Ammon's horn (tissue), 1 donor: ENCODE results near the gene ADGRD1.
A peak's percentile ranks its signal among the peaks of the same experiment; 100 is the strongest.
"Not testable (repeated sequence)": the region's sequence is repeated elsewhere in the genome, so short reads cannot be mapped to it uniquely, and the experiment has no call there.

ENCODE experiments used
- DNase-seq: peaks from one replicate; pipeline ENCODE4 v3.0.0-alpha.2; 2016; ENCODE audit warnings: low spot score

ADGRD1 gene

GRCh38 chr12:131104463-131105350, 151.0 kb downstream of the ADGRD1 start:
- DNase-seq = peak; percentile 90

- DNase-seq = no peak
Measured at GRCh38 chr12:131105351-131105735, 151.6 kb downstream of the ADGRD1 start.

GRCh38 chr12:131105736-131106348, 152.1 kb downstream of the ADGRD1 start:
- DNase-seq = peak; percentile 64

- DNase-seq = no peak
Measured at GRCh38 chr12:131106349-131106941, 152.7 kb downstream of the ADGRD1 start.

GRCh38 chr12:131108177-131108955, 154.7 kb downstream of the ADGRD1 start:
- no peak for DNase-seq

- no peak for DNase-seq
Measured at GRCh38 chr12:131111446-131111845, 157.7 kb downstream of the ADGRD1 start.

- DNase-seq = no peak
Measured at GRCh38 chr12:131112021-131112420, 158.3 kb downstream of the ADGRD1 start.

GRCh38 chr12:131112700-131113290, 159.1 kb downstream of the ADGRD1 start:
- no peak for DNase-seq

GRCh38 chr12:131113568-131114270, 160.0 kb downstream of the ADGRD1 start:
- no peak for DNase-seq

- DNase-seq = no peak
Measured at GRCh38 chr12:131114271-131114670, 160.6 kb downstream of the ADGRD1 start.

- DNase-seq = no peak
Measured at GRCh38 chr12:131114942-131115584, 161.4 kb downstream of the ADGRD1 start.

- DNase-seq = no peak
Measured at GRCh38 chr12:131115766-131116467, 162.2 kb downstream of the ADGRD1 start.

- DNase-seq = no peak
Measured at GRCh38 chr12:131116468-131117117, 162.9 kb downstream of the ADGRD1 start.

- no peak for DNase-seq
Measured at GRCh38 chr12:131117438-131118245, 163.9 kb downstream of the ADGRD1 start.

GRCh38 chr12:131118371-131118770, 164.7 kb downstream of the ADGRD1 start:
- no peak for DNase-seq

GRCh38 chr12:131119345-131119744, 165.6 kb downstream of the ADGRD1 start:
- not testable (repeated sequence) for DNase-seq

- no peak for DNase-seq
Measured at GRCh38 chr12:131119936-131120335, 166.2 kb downstream of the ADGRD1 start.

GRCh38 chr12:131120831-131121271, 167.1 kb downstream of the ADGRD1 start:
- DNase-seq = no peak
